ENCODE measurements around the gene HIBCH. TPM values are rescaled to one million over a fixed set of nuclear protein-coding genes. Genes with fewer than 3 reads are reported as not detected.

Gene HIBCH
- total RNA-seq (23.2 and 24.7 TPM in 2 replicates), polyA plus RNA-seq (3.3 and 6.4 TPM in 2 replicates), polyA minus RNA-seq (20.3 and 21.9 TPM in 2 replicates), Bru-seq, nascent RNA (percentile 74 among the genes with signal in this experiment), BruChase-seq, experiment 1, labeled RNA remaining after a 6-hour chase (percentile 68 among the genes with signal in this experiment), BruChase-seq, experiment 2, labeled RNA remaining after a 2-hour chase (percentile 80 among the genes with signal in this experiment)
- polyA plus RNA-seq (2011; cell fraction: cytosol; rRNA removed) = 10.0 and 10.1 TPM in 2 replicates
- 21.3 and 23.6 TPM in 2 replicates for polyA plus RNA-seq (2011; cell fraction: nucleus; rRNA removed)
- polyA plus RNA-seq (2012) = 21.3 and 26.5 TPM in 2 replicates
- 3.2 TPM for polyA minus RNA-seq (2011; cell fraction: cytosol; rRNA and poly(A)+ RNA removed)
- polyA minus RNA-seq (2011; cell fraction: nucleus; rRNA and poly(A)+ RNA removed) = 40.8 and 53.3 TPM in 2 replicates
- long read RNA-seq, transcript HIBCH-201 (14 exons, 1,939 nt) = major isoform, 85 of 125 reads
- long read RNA-seq, transcript HIBCH-202 (13 exons, 2,463 nt) = minor isoform, 14 of 125 reads
- long read RNA-seq, partial matches to known transcripts = 3 of 125 reads
- long read RNA-seq, other reads (novel, unspliced or antisense) = 23 of 125 reads

GRCh38 chr2:190319555-190320498 lies at the start of gene HIBCH:
HIBCH (minus strand) TSS chr2:190319826; CDS start chr2:190319750, 76 bp downstream.
- H3K4me2 ChIP-seq (ENCODE audit: insufficient read depth, low read length) = peak within 1 kb of the TSS; percentile 77
- no peaks in the 10 kb centered on the region for H3K9me3 ChIP-seq (replicated peaks; ENCODE audit: control insufficient read depth, insufficient read depth, low read length)
- FAIRE-seq (peak; percentile 98), DNase-seq (ENCODE audit: low read depth, low spot score) (peak; percentile 98)
- H3K9ac ChIP-seq (replicated peaks; ENCODE audit: extremely low read depth, insufficient read depth, low read length) = peak within 1 kb of the TSS; percentile 68
- POLR2A ChIA-PET = interaction anchor here (1.0 kb wide), 1 partner anchor 24 kb away, joined by 5 read pairs; no protein-coding TSS in a partner anchor
- TF ChIP-seq CTCF (IDR thresholded peaks at IDR 0.05; ENCODE audit: extremely low read depth in 1 of 2, insufficient read depth in 1 of 2, low read depth in 1 of 2, low read length in 2 of 2) (peak; percentile 80 to 83), GATA2 (IDR thresholded peaks at IDR 0.05; ENCODE audit: insufficient read depth, insufficient read length, low read depth, low read length) (no peak), POLR2AphosphoS5 (IDR thresholded peaks at IDR 0.05; ENCODE audit: insufficient read depth, low read depth, low read length) (peak; percentile 84), MAX (IDR thresholded peaks at IDR 0.05; ENCODE audit: insufficient read depth, insufficient read length) (peak; percentile 25), POLR2A (IDR thresholded peaks at IDR 0.05; ENCODE audit: low read depth, low read length) (peak; percentile 66)
- H3K27me3 ChIP-seq (ENCODE audit: control insufficient read depth in 2 of 2, insufficient read depth in 2 of 2, low read length in 2 of 2) = no peaks in the 10 kb centered on the region
- intact Hi-C loops (cut with micrococcal nuclease) = loop anchor here (1.0 to 5.0 kb wide), 6 partner anchors 14 to 560 kb away; partner anchors contain the start of genes GLS, INPP1, NAB1 and ORMDL1
- CTCF ChIA-PET = interaction anchor here (0.8 to 3.0 kb wide), 20 partner anchors 9 to 536 kb away, joined by 3 to 25 read pairs (median 4); partner anchors contain the start of genes INPP1, ORMDL1 and PMS1
- H4K20me1 ChIP-seq (replicated peaks; ENCODE audit: control insufficient read depth, extremely low read depth, insufficient read depth, low read length) = no peaks in the 10 kb centered on the region
- dilution Hi-C loops (cut with MboI; ENCODE audit: extremely low pct_ligation_motif_present, low sequenced_read_pairs) = no loop called here
- no peaks in the 10 kb centered on the region for H3K9me1 ChIP-seq (replicated peaks; ENCODE audit: control insufficient read depth, extremely low read depth, insufficient read depth, low read length)
- H3K27ac ChIP-seq (ENCODE audit: insufficient read depth, low read depth, low read length) = peak within 1 kb of the TSS; percentile 14
- BruUV-seq (replicated peaks) = TSS peak; percentile 89
- peak within 1 kb of the TSS; percentile 56 to 78 (median 60) for H3K4me3 ChIP-seq (replicated peaks in 1 of 3; ENCODE audit: insufficient read depth in 1 of 3, low read depth in 1 of 3, low read length in 3 of 3)
- H3K4me1 ChIP-seq (ENCODE audit: control insufficient read depth, extremely low read depth, insufficient read depth, low read length) = peaks cover 18% of the 10 kb centered on the region
- H3K79me2 ChIP-seq (ENCODE audit: control insufficient read depth, insufficient read depth, low read length) = peaks cover 4% of the 10 kb centered on the region
- peak within 1 kb of the TSS; percentile 85 for H2AFZ ChIP-seq (ENCODE audit: low read depth, low read length)
- no peaks in the 10 kb centered on the region for H3K36me3 ChIP-seq (ENCODE audit: control insufficient read depth in 2 of 2, extremely low read depth in 1 of 2, insufficient read depth in 2 of 2, low read length in 2 of 2)
